ENCODE measurements around the gene UQCRH. TPM values are rescaled to one million over a fixed set of nuclear protein-coding genes. Genes with fewer than 3 reads are reported as not detected.
"Not testable (repeated sequence)": the region's sequence is repeated elsewhere in the genome, so short reads cannot be mapped to it uniquely, and the experiment has no call there.

The UQCRH gene
- total RNA-seq, 2 experiments from 2014 or later, result 333 to 343 TPM

DNA sequence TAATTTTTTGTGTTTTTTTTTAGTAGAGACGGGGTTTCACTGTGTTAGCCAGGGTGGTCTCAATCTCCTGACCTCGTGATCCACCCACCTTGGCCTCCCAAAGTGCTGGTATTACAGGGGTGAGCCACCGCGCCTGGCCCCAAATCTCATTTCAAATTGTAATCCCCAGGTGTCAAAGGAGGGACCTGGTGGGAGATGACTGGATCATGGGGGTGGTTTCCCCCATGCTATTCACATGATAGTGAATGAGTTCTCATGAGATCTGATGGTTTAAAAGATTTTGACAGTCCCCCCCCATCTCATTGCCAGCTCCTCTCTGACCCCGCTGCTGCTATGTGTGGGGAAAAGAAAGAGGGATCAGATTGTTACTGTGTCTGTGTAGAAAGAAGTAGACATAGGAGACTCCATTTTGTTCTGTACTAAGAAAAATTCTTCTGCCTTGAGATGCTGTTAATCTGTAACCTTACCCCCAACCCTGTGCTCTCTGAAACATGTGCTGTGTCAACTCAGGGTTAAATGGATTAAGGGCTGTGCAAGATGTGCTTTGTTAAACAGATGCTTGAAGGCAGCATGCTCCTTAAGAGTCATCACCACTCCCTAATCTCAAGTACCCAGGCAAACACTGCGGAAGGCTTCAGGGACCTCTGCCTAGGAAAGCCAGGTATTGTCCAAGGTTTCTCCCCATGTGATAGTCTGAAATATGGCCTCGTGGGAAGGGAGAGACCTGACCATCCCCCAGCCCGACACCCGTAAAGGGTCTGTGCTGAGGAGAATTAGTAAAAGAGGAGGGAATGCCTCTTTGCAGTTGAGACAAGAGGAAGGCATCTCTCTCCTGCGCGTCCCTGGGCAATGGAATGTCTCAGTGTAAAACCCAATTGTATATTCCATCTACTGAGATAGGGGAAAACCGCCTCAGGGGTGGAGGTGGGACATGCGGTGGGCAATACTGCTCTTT lies 16.7 kb downstream of the UQCRH start:
- H3K4me3 Mint-ChIP-seq; H3K27me3 Mint-ChIP-seq (ENCODE audit: low read depth); CTCF ChIA-PET; DNase-seq; ATAC-seq; H3K36me3 Mint-ChIP-seq (ENCODE audit: low read depth); H3K4me1 Mint-ChIP-seq (ENCODE audit: low read depth); H3K27ac Mint-ChIP-seq; H3K9me3 Mint-ChIP-seq (ENCODE audit: insufficient read depth): not testable (repeated sequence)
- POLR2A ChIA-PET, result interaction anchor here (0.7 kb wide), 1 partner anchor 72 kb away, joined by 3 read pairs; no protein-coding TSS in a partner anchor

DNA sequence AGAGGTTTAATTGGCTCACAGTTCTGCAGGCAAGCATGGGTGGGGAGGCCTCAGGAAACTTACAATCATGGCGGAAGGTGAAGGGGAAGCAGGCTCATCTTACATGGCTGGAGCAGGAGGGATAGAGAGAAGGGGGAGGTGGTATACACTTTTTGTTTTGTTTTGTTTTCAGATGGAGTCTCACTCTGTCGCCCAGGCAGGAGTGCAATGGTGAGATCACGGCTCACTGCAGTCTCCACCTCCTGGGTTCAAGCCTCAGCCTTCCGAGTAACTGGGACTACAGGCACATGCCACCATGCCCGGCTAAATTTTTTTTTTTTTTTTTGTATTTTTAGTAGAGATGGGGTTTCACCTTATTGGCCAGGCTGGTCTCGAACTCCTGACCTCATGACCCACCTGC lies 18.7 kb downstream of the UQCRH start:
- H3K27me3 Mint-ChIP-seq (ENCODE audit: low read depth); H3K36me3 Mint-ChIP-seq (ENCODE audit: low read depth); ATAC-seq; H3K9me3 Mint-ChIP-seq (ENCODE audit: insufficient read depth); DNase-seq; H3K27ac Mint-ChIP-seq; H3K4me3 Mint-ChIP-seq; POLR2A ChIA-PET; H3K4me1 Mint-ChIP-seq (ENCODE audit: low read depth); CTCF ChIA-PET: not testable (repeated sequence)

DNA sequence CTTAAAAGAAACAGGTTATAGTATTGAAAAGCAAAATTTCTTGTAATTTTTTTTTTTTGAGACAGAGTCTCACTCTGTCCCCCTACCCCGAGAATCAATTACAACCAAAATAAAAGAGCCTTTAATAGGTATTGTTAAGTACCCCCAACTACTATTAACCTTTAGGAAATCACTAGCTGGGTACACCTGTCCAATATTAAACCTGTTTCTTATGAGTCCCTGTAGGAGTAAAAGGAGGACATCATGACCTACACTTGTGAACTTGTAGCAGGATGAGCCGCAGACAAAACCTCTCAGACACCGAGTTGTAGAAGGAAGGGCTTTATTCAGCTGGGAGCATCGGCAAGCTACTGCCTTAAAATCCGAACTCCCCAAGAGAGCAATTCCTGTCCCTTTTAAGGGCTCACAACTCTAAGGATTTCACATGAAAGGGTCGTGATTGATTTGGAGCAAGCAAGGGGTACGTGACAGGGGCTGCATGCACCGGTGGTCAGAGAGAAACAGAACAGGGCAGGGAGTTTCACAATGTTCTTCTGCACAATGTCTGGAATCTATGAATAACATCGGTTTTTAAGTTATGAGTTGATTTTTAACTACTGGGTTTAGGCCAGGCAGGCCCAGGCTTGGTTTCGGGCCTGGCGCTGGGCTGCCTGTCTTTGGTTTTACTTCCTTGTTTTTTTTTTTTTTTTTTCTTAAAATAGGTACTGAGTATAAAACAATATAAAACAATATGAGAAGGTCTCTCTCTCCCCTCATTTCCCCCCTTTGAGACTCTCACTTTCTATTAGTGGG lies 22.0 kb downstream of the UQCRH start:
- CTCF ChIA-PET; H3K4me1 Mint-ChIP-seq (ENCODE audit: low read depth); H3K4me3 Mint-ChIP-seq; H3K27ac Mint-ChIP-seq; H3K27me3 Mint-ChIP-seq (ENCODE audit: low read depth); DNase-seq; POLR2A ChIA-PET; H3K9me3 Mint-ChIP-seq (ENCODE audit: insufficient read depth); H3K36me3 Mint-ChIP-seq (ENCODE audit: low read depth); ATAC-seq: not testable (repeated sequence)

GRCh38 chr1:46328182-46328581 lies 24.7 kb downstream of the UQCRH start:
- ChIA-PET POLR2A (interaction anchor here (1.4 kb wide), 1 partner anchor 12 kb away, joined by 6 read pairs; no protein-coding TSS in a partner anchor), CTCF (interaction anchor here (1.3 kb wide), 1 partner anchor 18 kb away, joined by 3 read pairs; no protein-coding TSS in a partner anchor)
- H3K27ac Mint-ChIP-seq; H3K4me1 Mint-ChIP-seq (ENCODE audit: low read depth); DNase-seq; H3K27me3 Mint-ChIP-seq (ENCODE audit: low read depth); H3K36me3 Mint-ChIP-seq (ENCODE audit: low read depth); ATAC-seq; H3K9me3 Mint-ChIP-seq (ENCODE audit: insufficient read depth); H3K4me3 Mint-ChIP-seq: not testable (repeated sequence)

GRCh38 chr1:46329807-46330206 lies 26.3 kb downstream of the UQCRH start:
- DNase-seq; H3K9me3 Mint-ChIP-seq (ENCODE audit: insufficient read depth); POLR2A ChIA-PET; H3K4me3 Mint-ChIP-seq; H3K27me3 Mint-ChIP-seq (ENCODE audit: low read depth); H3K27ac Mint-ChIP-seq; H3K4me1 Mint-ChIP-seq (ENCODE audit: low read depth); ATAC-seq; H3K36me3 Mint-ChIP-seq (ENCODE audit: low read depth): not testable (repeated sequence)
- CTCF ChIA-PET, result interaction anchor here (1.0 to 1.4 kb wide), 2 partner anchors 11 to 18 kb away, joined by 4 read pairs; partner anchors contain the start of gene NSUN4

DNA sequence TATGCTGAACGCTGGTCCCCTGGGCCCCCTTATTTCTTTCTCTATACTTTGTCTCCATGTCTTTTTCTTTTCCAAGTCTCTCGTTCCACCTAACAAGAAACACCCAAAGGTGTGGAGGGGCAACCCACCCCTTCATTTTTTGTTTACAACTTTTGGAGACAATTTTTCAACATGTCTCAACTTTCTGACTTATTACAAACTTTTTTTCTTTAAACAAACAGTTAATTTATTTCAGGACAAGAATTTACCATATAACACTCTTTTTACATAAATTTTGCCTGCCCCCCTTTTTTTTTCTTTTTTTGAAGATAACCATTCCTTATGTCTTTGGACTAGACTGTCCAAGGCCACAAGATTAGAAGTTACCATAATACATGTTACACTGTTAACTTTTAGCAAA lies 26.9 kb downstream of the UQCRH start:
- H3K27me3 Mint-ChIP-seq (ENCODE audit: low read depth); H3K9me3 Mint-ChIP-seq (ENCODE audit: insufficient read depth); POLR2A ChIA-PET; CTCF ChIA-PET; DNase-seq; H3K4me1 Mint-ChIP-seq (ENCODE audit: low read depth); H3K36me3 Mint-ChIP-seq (ENCODE audit: low read depth); H3K27ac Mint-ChIP-seq; H3K4me3 Mint-ChIP-seq; ATAC-seq: not testable (repeated sequence)

- POLR2A ChIA-PET; H3K4me3 Mint-ChIP-seq; H3K36me3 Mint-ChIP-seq (ENCODE audit: low read depth); ATAC-seq; DNase-seq; H3K4me1 Mint-ChIP-seq (ENCODE audit: low read depth); H3K27me3 Mint-ChIP-seq (ENCODE audit: low read depth); H3K27ac Mint-ChIP-seq; H3K9me3 Mint-ChIP-seq (ENCODE audit: insufficient read depth): not testable (repeated sequence)
- CTCF ChIA-PET, result interaction anchor here (1.7 kb wide), 1 partner anchor 108 kb away, joined by 4 read pairs; no protein-coding TSS in a partner anchor
These were observed 28.5 kb downstream of the UQCRH start for GRCh38 chr1:46331786-46332540.

DNA sequence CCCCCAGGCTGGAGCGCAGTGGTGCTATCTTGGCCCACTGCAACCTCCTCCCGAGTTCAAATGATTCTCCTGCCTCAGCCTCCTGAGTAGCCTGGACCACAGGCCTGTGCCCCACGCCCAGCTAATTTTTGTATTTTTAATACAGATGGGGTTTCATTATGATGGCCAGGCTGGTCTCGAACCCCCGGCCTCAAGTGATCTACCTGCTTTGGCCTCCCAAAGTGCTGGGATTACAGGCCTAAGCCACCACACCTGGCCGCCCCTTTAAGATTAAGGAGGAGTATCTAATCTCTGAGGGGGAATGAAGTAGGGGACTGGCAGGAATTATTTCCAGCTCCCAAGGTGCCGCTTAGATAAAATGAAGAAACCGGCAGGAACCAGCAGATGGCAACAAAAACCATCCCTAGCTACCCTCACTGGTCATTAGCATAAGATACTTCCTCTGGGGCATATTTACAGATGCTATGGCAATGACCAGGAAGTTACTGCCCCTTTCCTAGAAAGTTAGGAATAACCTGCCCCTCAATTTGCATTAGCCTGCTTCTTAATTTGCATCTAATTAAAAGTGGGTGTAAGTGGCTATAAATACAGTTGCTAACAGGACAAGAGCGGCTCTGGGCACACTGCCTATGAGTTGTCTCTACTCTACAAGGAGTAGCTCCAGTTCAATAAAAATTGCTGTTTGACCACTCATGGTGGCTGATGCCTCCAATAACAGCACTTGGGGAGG lies 30.0 kb downstream of the UQCRH start:
- CTCF ChIA-PET, result interaction anchor here (0.7 to 1.9 kb wide), 5 partner anchors 11 to 110 kb away, joined by 3 to 17 read pairs (median 4); no protein-coding TSS in a partner anchor
- DNase-seq, result no peak
- POLR2A ChIA-PET, result interaction anchor here (1.1 kb wide), 1 partner anchor 11 kb away, joined by 3 read pairs; no protein-coding TSS in a partner anchor
- no peaks in the 10 kb centered on the region for H3K36me3 Mint-ChIP-seq (ENCODE audit: low read depth)
- no peak overlapping the region for H3K4me3 Mint-ChIP-seq
- H3K27me3 Mint-ChIP-seq (ENCODE audit: low read depth), result no peaks in the 10 kb centered on the region
- H3K9me3 Mint-ChIP-seq (ENCODE audit: insufficient read depth), result no peaks in the 10 kb centered on the region
- no peaks in the 10 kb centered on the region for H3K4me1 Mint-ChIP-seq (ENCODE audit: low read depth)
- no peak overlapping the region for H3K27ac Mint-ChIP-seq
- ATAC-seq, result no peak

GRCh38 chr1:46334030-46334384 lies 30.5 kb downstream of the UQCRH start:
- DNase-seq, result no peak
- Mint-ChIP-seq H3K27ac (no peak overlapping the region), H3K27me3 (ENCODE audit: low read depth) (no peaks in the 10 kb centered on the region), H3K4me1 (ENCODE audit: low read depth) (peaks cover 1% of the 10 kb centered on the region), H3K9me3 (ENCODE audit: insufficient read depth) (no peaks in the 10 kb centered on the region), H3K36me3 (ENCODE audit: low read depth) (no peaks in the 10 kb centered on the region), H3K4me3 (no peak overlapping the region)
- no peak for ATAC-seq
- CTCF ChIA-PET, result interaction anchor here (0.7 to 1.9 kb wide), 5 partner anchors 11 to 110 kb away, joined by 3 to 17 read pairs (median 4); no protein-coding TSS in a partner anchor
- POLR2A ChIA-PET, result interaction anchor here (1.1 kb wide), 1 partner anchor 11 kb away, joined by 3 read pairs; no protein-coding TSS in a partner anchor

GRCh38 chr1:46335081-46335480 lies 31.6 kb downstream of the UQCRH start:
- DNase-seq, result no peak
- ATAC-seq, result no peak
- H3K9me3 Mint-ChIP-seq (ENCODE audit: insufficient read depth), result no peaks in the 10 kb centered on the region
- no peak overlapping the region for H3K27ac Mint-ChIP-seq
- CTCF ChIA-PET, result interaction anchor here (1.3 kb wide), 1 partner anchor 12 kb away, joined by 5 read pairs; no protein-coding TSS in a partner anchor
- H3K27me3 Mint-ChIP-seq (ENCODE audit: low read depth), result no peaks in the 10 kb centered on the region
- H3K4me3 Mint-ChIP-seq, result no peak overlapping the region
- POLR2A ChIA-PET, result no interaction called here
- H3K36me3 Mint-ChIP-seq (ENCODE audit: low read depth), result no peaks in the 10 kb centered on the region
- H3K4me1 Mint-ChIP-seq (ENCODE audit: low read depth), result peaks cover 8% of the 10 kb centered on the region

DNA sequence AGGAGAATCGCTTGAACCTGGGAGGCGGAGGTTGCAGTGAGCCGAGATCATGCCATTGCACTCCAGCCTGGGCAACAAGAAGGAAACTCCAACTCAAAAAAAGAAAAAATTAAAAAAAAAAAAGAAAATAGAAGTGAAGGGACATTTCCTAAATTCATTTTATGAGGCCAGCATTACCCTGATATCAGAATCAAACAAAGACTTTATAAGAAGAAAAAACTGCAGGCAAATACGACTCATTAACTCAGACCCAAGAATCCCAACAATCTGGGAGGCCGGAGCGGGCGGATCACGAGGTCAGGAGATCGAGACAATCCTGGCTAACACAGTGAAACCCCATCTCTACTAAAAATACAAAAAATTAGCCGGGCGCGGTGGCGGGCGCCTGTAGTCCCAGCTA lies 33.9 kb downstream of the UQCRH start:
- DNase-seq; ATAC-seq; H3K27me3 Mint-ChIP-seq (ENCODE audit: low read depth); H3K4me3 Mint-ChIP-seq; H3K9me3 Mint-ChIP-seq (ENCODE audit: insufficient read depth); H3K27ac Mint-ChIP-seq: not testable (repeated sequence)
- ChIA-PET CTCF (interaction anchor here (1.6 kb wide), 1 partner anchor 10 kb away, joined by 4 read pairs; no protein-coding TSS in a partner anchor), POLR2A (interaction anchor here (1.0 kb wide), 1 partner anchor 27 kb away, joined by 3 read pairs; no protein-coding TSS in a partner anchor)
- H3K4me1 Mint-ChIP-seq (ENCODE audit: low read depth), result peaks cover 26% of the 10 kb centered on the region
- peaks cover 12% of the 10 kb centered on the region for H3K36me3 Mint-ChIP-seq (ENCODE audit: low read depth)

All from activated CD8-positive, alpha-beta T cell treated with anti-CD3 and anti-CD28 coated beads, Interleukin-2, amount 10 ng/mL, durations not matched to agents 7 days and 5 days (primary cell).